HUES64 (cell line): ENCODE data around the gene AGTRAP.

ENCODE experiments used
- H3K27ac ChIP-seq: 2 replicates; pipeline ENCODE4 v1.7.0; 2013; ENCODE audit warnings: low read depth, low read length, inconsistent platforms
- H3K27me3 ChIP-seq: 2 replicates; pipeline ENCODE4 v1.6.1; 2013; ENCODE audit warnings: mild to moderate bottlenecking, low read length; ENCODE audit not compliant: insufficient read depth
- H3K36me3 ChIP-seq: 2 replicates; pipeline ENCODE4 v1.6.1; 2013; ENCODE audit warnings: mild to moderate bottlenecking, low read length; ENCODE audit not compliant: insufficient read depth
- H3K4me1 ChIP-seq: 2 replicates; pipeline ENCODE4 v1.6.1; 2013; ENCODE audit warnings: mild to moderate bottlenecking, low read length, moderate library complexity; ENCODE audit not compliant: insufficient read depth
- H3K4me3 ChIP-seq: 2 replicates; pipeline ENCODE4 v1.5.1; 2013; ENCODE audit warnings: mild to moderate bottlenecking, low read length, moderate library complexity
- H3K9ac ChIP-seq: 2 replicates; pipeline ENCODE4 v1.6.1; 2013; ENCODE audit warnings: mild to moderate bottlenecking, low read depth, low read length
- H3K9me3 ChIP-seq: 2 replicates; pipeline ENCODE4 v1.6.1; 2013; ENCODE audit warnings: low read depth, low read length; ENCODE audit not compliant: insufficient read depth
- WGBS: fragments of 150-250, 120-280 bp; methylation state at CpG from one replicate; pipeline ENCODE4 v1.1.7; 2013; ENCODE audit warnings: missing lambda C conversion rate; 5-methylcytosine and 5-hydroxymethylcytosine counted together

The AGTRAP gene

DNA sequence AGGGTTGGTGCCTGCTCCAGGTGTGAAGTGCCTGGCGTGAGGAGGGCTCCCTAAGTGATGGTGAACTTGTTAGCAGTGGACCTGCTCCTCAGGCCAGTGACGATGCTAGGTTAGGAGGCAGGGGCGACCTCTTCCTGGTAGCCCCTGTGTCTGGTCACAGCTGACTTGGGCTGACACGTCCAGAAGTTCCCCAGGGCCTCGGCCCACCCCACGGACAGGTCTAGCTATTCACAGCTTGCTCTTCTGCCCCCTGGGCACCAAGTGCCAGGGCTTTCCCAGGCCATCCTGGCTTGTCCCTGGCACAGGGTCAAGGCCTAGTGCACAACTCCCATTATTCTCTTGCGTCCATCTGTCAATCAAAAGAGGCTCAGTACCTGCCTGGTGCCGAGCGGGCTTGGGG is 15.2 kb downstream of the AGTRAP start:
- H3K27ac ChIP-seq = no peak overlapping the region
- WGBS = 93% methylated on average over 9 of the region's 9 CpGs

DNA sequence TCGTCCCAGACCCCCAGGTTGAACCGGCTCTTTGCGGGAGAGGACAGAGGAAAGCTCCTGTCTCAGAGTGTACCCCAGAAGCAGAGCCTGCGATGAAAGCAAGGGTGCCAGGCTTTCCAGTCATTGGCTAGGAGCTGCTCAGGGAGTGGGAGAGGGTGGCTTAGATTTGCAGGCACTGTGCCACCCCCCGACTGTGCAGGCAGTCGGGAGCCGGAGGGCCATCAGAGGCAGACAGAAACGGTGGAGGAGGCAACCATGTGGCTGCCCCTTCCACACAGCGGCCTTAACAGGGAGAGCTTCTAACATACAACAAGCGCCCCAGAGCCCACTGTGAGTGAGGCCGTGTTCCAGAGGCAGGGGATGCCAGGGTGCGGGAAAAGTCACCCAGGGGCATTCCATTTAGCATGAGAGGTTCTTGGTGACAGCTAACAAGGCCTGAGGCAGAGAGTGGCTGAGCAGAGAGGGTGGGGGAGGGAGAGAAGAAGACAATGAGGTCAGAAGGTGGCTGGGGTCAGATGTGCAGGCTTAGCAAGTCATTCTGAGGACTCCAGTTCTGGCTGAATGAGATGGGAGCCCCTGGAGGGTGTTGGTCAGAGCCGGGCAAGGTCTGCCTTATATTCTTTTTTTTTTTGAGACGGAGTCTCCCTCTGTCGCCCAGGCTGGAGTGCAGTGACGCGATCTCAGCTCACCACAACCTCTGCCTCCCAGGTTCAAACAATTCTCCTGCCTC is 16.6 kb downstream of the AGTRAP start:
- no peak overlapping the region for H3K27ac ChIP-seq
- no peaks in the 10 kb centered on the region for H3K9me3 ChIP-seq
- no peak overlapping the region for H3K9ac ChIP-seq
- no peaks in the 10 kb centered on the region for H3K27me3 ChIP-seq
- peaks cover 27% of the 10 kb centered on the region for H3K36me3 ChIP-seq
- H3K4me1 ChIP-seq = peaks cover 13% of the 10 kb centered on the region
- H3K4me3 ChIP-seq = no peak overlapping the region
- WGBS = 80% methylated on average over 17 of the region's 17 CpGs

More for the DNA sequence above, 15.2 kb downstream of the AGTRAP start:
- Histone ChIP-seq H3K27me3 (no peaks in the 10 kb centered on the region), H3K4me1 (peaks cover 13% of the 10 kb centered on the region), H3K36me3 (peaks cover 34% of the 10 kb centered on the region), H3K9me3 (no peaks in the 10 kb centered on the region), H3K4me3 (no peak overlapping the region), H3K9ac (no peak overlapping the region)

- H3K9ac ChIP-seq = no peak overlapping the region
- no peak overlapping the region for H3K4me3 ChIP-seq
- H3K9me3 ChIP-seq = no peaks in the 10 kb centered on the region
- H3K36me3 ChIP-seq = peaks cover 21% of the 10 kb centered on the region
- H3K27ac ChIP-seq = no peak overlapping the region
- H3K4me1 ChIP-seq = peaks cover 13% of the 10 kb centered on the region
- WGBS = 84% methylated on average over 7 of the region's 7 CpGs
- no peaks in the 10 kb centered on the region for H3K27me3 ChIP-seq
These were observed 17.7 kb downstream of the AGTRAP start for GRCh38 chr1:11753555-11754208.

DNA sequence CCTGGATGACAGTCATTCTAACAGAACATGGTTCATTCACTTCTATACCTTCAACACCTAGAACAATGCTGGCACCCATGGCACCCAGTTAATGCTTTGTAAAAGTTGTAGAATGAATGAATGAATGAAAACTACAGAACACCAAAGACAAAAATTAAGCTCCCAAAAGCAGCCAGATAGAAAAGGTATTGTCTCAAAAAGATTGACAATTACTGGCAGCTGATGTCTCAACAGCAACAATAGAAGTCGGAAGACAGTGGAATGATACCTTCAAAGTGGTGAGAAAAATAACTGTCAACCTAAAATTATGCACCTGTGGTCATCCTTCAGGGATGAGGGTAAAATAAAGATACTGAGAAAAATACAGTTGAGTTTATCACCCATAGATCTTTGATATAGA is 21.1 kb downstream of the AGTRAP start:
- Histone ChIP-seq H3K4me1 (peaks cover 13% of the 10 kb centered on the region), H3K27me3 (peaks cover 22% of the 10 kb centered on the region), H3K9ac (no peak overlapping the region), H3K27ac (no peak overlapping the region), H3K36me3 (no peaks in the 10 kb centered on the region), H3K4me3 (no peak overlapping the region), H3K9me3 (no peaks in the 10 kb centered on the region)
- WGBS = 90% methylated on average over 1 of the region's 1 CpG

DNA sequence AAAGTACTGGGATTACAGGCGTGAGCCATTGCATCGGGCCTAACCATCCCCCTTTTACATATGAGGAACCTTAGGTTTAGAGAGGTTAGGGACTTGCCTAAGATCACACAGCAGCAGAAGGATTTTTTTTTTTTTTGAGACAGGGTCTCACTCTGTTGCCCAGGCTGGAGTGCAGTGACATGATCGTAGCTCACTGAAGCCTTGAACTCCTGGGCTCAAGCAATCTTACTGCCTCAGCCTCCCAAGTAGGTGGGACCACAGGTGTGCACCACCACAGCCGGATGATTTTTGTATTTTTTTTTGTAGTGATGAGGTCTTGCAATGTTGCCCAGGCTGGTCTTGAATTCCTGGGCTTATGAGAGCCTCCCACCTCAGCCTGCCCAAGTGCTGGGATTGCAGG is 23.9 kb downstream of the AGTRAP start:
- H3K4me3 ChIP-seq = no peak overlapping the region
- H3K36me3 ChIP-seq = no peaks in the 10 kb centered on the region
- no peak overlapping the region for H3K9ac ChIP-seq
- H3K27ac ChIP-seq = no peak overlapping the region
- 87% methylated on average over 2 of the region's 4 CpGs for WGBS
- peaks cover 3% of the 10 kb centered on the region; the same call in 1 of the 2 replicates for H3K4me1 ChIP-seq
- H3K27me3 ChIP-seq = peaks cover 30% of the 10 kb centered on the region
- H3K9me3 ChIP-seq = no peaks in the 10 kb centered on the region

DNA sequence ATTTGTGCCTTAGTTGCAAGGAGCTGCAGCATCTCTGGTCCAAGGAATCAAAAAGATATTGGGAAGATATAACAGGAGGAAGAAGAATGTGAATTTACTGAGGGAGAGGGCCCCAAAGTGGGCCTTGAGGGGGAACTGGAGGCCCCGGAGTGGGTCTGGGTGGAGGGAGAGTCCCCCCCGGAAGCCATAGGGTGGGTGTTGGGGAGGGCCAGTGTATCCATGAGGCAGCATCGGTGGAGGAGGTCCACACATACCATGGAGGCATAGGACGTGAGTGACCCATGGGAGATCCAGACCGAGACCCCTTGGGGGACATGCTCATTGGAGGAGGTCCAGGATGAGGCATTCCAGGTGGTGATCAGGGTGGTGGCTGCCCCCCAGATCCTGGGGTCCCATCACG is 25.3 kb downstream of the AGTRAP start:
- Histone ChIP-seq H3K4me3 (no peak overlapping the region), H3K4me1 (peaks cover 3% of the 10 kb centered on the region; the same call in 1 of the 2 replicates), H3K27me3 (peaks cover 30% of the 10 kb centered on the region), H3K9me3 (no peaks in the 10 kb centered on the region), H3K9ac (no peak overlapping the region), H3K27ac (no peak overlapping the region), H3K36me3 (no peaks in the 10 kb centered on the region)
- WGBS = 85% methylated on average over 6 of the region's 6 CpGs

GRCh38 chr1:11761988-11762406 is 26.1 kb downstream of the AGTRAP start, which contains the start of gene C1orf167:
C1orf167 (plus strand) TSS chr1:11762193; CDS start chr1:11764401, 2,208 bp downstream.
- Histone ChIP-seq H3K4me1 (peaks cover 3% of the 10 kb centered on the region; the same call in 1 of the 2 replicates), H3K27me3 (peaks cover 30% of the 10 kb centered on the region), H3K4me3 (peak within 1 kb of the TSS; percentile 26; the same call in 1 of the 2 replicates), H3K36me3 (no peaks in the 10 kb centered on the region), H3K27ac (no peak within 1 kb of the TSS), H3K9me3 (no peaks in the 10 kb centered on the region), H3K9ac (no peak within 1 kb of the TSS)
- 6% methylated on average over 29 of the region's 29 CpGs for WGBS

GRCh38 chr1:11764115-11764514 is 28.2 kb downstream of the AGTRAP start:
- no peaks in the 10 kb centered on the region for H3K9me3 ChIP-seq
- H3K4me1 ChIP-seq = peaks cover 3% of the 10 kb centered on the region; the same call in 1 of the 2 replicates
- WGBS = 88% methylated on average over 3 of the region's 3 CpGs
- H3K27me3 ChIP-seq = peaks cover 30% of the 10 kb centered on the region
- no peak overlapping the region; the same call in 1 of the 2 replicates for H3K9ac ChIP-seq
- H3K36me3 ChIP-seq = no peaks in the 10 kb centered on the region
- no peak overlapping the region for H3K4me3 ChIP-seq
- H3K27ac ChIP-seq = no peak overlapping the region

DNA sequence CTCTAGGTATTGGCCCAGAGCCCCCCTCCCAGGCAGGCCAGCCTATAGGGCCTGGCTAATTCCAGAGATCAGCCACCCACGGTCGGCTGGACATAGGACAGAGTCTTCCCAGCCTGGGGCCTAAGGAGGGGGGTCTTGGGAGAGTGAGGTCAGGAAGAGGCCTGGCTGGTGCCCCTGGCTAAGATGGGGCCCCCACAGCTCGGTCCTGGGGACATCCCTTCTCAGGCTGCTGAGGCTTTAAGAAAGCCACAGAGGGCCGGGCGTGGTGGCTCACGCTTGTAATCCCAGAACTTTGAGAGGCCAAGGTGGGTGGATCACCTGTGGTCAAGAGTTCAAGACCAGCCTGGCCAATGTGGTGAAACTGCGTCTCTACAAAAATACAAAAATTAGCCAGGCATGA is 28.6 kb downstream of the AGTRAP start:
- Histone ChIP-seq H3K36me3 (no peaks in the 10 kb centered on the region), H3K27ac (no peak overlapping the region), H3K27me3 (peaks cover 30% of the 10 kb centered on the region), H3K9me3 (no peaks in the 10 kb centered on the region), H3K4me3 (no peak overlapping the region), H3K4me1 (peaks cover 3% of the 10 kb centered on the region; the same call in 1 of the 2 replicates), H3K9ac (no peak overlapping the region)
- 84% methylated on average over 7 of the region's 7 CpGs for WGBS

DNA sequence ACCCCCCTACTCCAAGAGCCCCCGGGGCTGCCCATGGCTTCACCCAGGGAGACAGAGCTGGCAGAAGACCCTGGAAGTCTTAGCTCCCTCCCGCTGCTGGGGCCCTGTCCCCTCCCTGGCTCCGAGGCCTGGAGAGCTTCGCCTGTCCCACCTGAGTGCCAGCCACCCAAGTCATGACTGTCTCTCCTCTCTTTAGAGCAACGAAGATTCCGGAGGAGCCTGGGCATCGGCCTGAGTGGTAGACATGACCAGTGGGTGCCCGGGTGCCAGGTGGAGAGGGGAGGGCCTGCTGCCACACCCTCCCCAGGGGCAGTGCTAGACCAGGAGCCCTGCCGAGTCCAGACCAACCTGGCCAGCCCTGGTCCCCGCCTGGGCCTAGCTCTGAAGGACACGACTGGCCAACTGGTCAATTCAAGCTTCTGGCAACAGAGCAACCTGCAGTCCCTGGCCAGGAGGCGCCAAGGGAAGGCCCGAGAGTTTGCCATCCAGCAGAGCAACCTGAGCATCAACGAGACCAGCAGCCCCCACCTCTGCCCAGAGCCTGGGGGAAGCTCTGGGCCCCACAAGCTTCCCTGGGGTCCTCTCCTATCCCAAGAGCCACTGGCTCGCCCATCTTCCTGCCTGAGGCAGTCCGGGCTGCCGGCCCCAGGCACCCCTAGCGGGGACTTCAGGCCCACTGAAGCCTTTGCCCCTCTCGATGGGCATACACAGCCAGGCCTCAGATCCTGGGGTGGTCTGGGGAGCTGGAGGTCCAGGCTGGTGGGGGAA is 29.9 kb downstream of the AGTRAP start:
- no peaks in the 10 kb centered on the region for H3K9me3 ChIP-seq
- H3K4me1 ChIP-seq = peaks cover 3% of the 10 kb centered on the region; the same call in 1 of the 2 replicates
- H3K27ac ChIP-seq = no peak overlapping the region
- H3K4me3 ChIP-seq = no peak overlapping the region
- WGBS = 92% methylated on average over 19 of the region's 19 CpGs
- no peak overlapping the region for H3K9ac ChIP-seq
- peaks cover 20% of the 10 kb centered on the region for H3K27me3 ChIP-seq
- no peaks in the 10 kb centered on the region for H3K36me3 ChIP-seq

DNA sequence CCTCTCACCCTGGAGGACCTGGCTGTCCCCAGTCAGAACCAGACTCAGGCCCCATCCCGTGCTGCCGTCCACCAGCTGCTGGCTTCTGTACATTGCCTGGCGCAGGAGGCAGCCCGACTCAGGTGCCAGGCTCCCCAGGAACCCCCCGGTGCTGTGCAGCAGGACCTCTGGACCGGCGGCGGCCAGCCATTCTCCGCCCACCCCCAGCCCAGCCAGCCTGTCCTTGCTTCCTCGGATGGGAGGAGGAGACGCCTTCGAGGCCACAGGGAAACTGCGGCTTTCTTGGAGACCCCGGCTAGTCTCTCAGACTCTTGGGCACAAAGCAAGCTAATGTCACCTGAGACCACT is 30.5 kb downstream of the AGTRAP start:
- Histone ChIP-seq H3K27me3 (peaks cover 14% of the 10 kb centered on the region), H3K4me1 (peaks cover 3% of the 10 kb centered on the region; the same call in 1 of the 2 replicates), H3K4me3 (no peak overlapping the region), H3K27ac (no peak overlapping the region), H3K9ac (no peak overlapping the region), H3K36me3 (no peaks in the 10 kb centered on the region), H3K9me3 (no peaks in the 10 kb centered on the region)
- 84% methylated on average over 14 of the region's 14 CpGs for WGBS
